Fibroblast of peridontal ligament (primary cell): ENCODE results near the gene TMEM144.
"Not testable (repeated sequence)": the region's sequence is repeated elsewhere in the genome, so short reads cannot be mapped to it uniquely, and the experiment has no call there.

Source experiments
- DNase-seq: peaks from one replicate; pipeline ENCODE4 v3.0.0-alpha.2; 2010; ENCODE audit errors: extremely low read depth

The TMEM144 gene

GRCh38 chr4:158190718-158191117, 19.6 kb upstream of the TMEM144 start:
- DNase-seq, result no peak

- no peak for DNase-seq
These were observed 17.7 kb upstream of the TMEM144 start for GRCh38 chr4:158192439-158193158.

GRCh38 chr4:158193171-158193749, 17.0 kb upstream of the TMEM144 start:
- DNase-seq, result peak; percentile 51

- DNase-seq, result no peak
These were observed 15.0 kb upstream of the TMEM144 start for GRCh38 chr4:158195297-158195696.

- no peak for DNase-seq
These were observed 13.0 kb upstream of the TMEM144 start for GRCh38 chr4:158197194-158197776.

GRCh38 chr4:158200214-158200613, 10.1 kb upstream of the TMEM144 start:
- no peak for DNase-seq

- no peak for DNase-seq
These were observed 9.0 kb upstream of the TMEM144 start for GRCh38 chr4:158201322-158201721.

- no peak for DNase-seq
These were observed 8.4 kb upstream of the TMEM144 start for GRCh38 chr4:158201876-158202275.

GRCh38 chr4:158202481-158202880, 7.8 kb upstream of the TMEM144 start:
- peak; percentile 29 for DNase-seq

- no peak for DNase-seq
These were observed 6.8 kb upstream of the TMEM144 start for GRCh38 chr4:158203436-158203835.

- DNase-seq, result no peak
These were observed 6.4 kb upstream of the TMEM144 start for GRCh38 chr4:158203929-158204328.

GRCh38 chr4:158208963-158209640, 1.2 kb upstream of the TMEM144 start:
- peak; percentile 27 for DNase-seq

- DNase-seq, result no peak
These were observed 936 bp downstream of the TMEM144 start for GRCh38 chr4:158211222-158211621.

GRCh38 chr4:158213466-158213865, 3.2 kb downstream of the TMEM144 start:
- no peak for DNase-seq

GRCh38 chr4:158214856-158215255, 4.6 kb downstream of the TMEM144 start:
- no peak for DNase-seq

- no peak for DNase-seq
These were observed 7.5 kb downstream of the TMEM144 start for GRCh38 chr4:158217763-158218162.

- DNase-seq, result no peak
These were observed 9.3 kb downstream of the TMEM144 start for GRCh38 chr4:158219623-158220022.

- DNase-seq, result not testable (repeated sequence)
These were observed 14.0 kb downstream of the TMEM144 start for GRCh38 chr4:158224318-158224717.

- DNase-seq, result not testable (repeated sequence)
These were observed 14.7 kb downstream of the TMEM144 start for GRCh38 chr4:158224999-158225398.

- not testable (repeated sequence) for DNase-seq
These were observed 17.6 kb downstream of the TMEM144 start for GRCh38 chr4:158227880-158228279.

GRCh38 chr4:158228399-158228798, 18.1 kb downstream of the TMEM144 start:
- not testable (repeated sequence) for DNase-seq

- no peak for DNase-seq
These were observed 19.5 kb downstream of the TMEM144 start for GRCh38 chr4:158229768-158230167.

GRCh38 chr4:158234671-158235070, 24.4 kb downstream of the TMEM144 start:
- no peak for DNase-seq
